GM21619 (cell line): ENCODE results near the gene PTGDS.

Source experiments
- ATAC-seq: cut with Tn5 transposase; IDR thresholded peaks from one replicate; pipeline ENCODE4 v1.9.1; 2021; ENCODE audit not compliant: unreplicated experiment

Gene PTGDS

GRCh38 chr9:137007108-137007815, 30.0 kb downstream of the PTGDS start:
- ATAC-seq = no peak

- ATAC-seq = no peak
Measured at GRCh38 chr9:137007816-137008270, 30.5 kb downstream of the PTGDS start.

- ATAC-seq = no peak
Measured at GRCh38 chr9:137008312-137008711, 31.0 kb downstream of the PTGDS start.

GRCh38 chr9:137009217-137009616, 31.9 kb downstream of the PTGDS start:
- ATAC-seq = no peak

GRCh38 chr9:137009938-137010732, 32.8 kb downstream of the PTGDS start:
- no peak for ATAC-seq

GRCh38 chr9:137011156-137011555, 33.9 kb downstream of the PTGDS start:
- no peak for ATAC-seq

GRCh38 chr9:137011907-137012675, 34.8 kb downstream of the PTGDS start:
- no peak for ATAC-seq

GRCh38 chr9:137012694-137013570, 35.6 kb downstream of the PTGDS start:
- ATAC-seq = no peak

- ATAC-seq = no peak
Measured at GRCh38 chr9:137013571-137013940, 36.3 kb downstream of the PTGDS start.

- no peak for ATAC-seq
Measured at GRCh38 chr9:137014166-137014565, 36.9 kb downstream of the PTGDS start.

GRCh38 chr9:137014776-137015539, 37.7 kb downstream of the PTGDS start:
- no peak for ATAC-seq

- ATAC-seq = no peak
Measured at GRCh38 chr9:137015540-137015930, 38.2 kb downstream of the PTGDS start.

- ATAC-seq = no peak
Measured at GRCh38 chr9:137015976-137016375, 38.7 kb downstream of the PTGDS start.

- no peak for ATAC-seq
Measured at GRCh38 chr9:137016436-137016835, 39.1 kb downstream of the PTGDS start.

- ATAC-seq = no peak
Measured at GRCh38 chr9:137017071-137017470, 39.8 kb downstream of the PTGDS start.

GRCh38 chr9:137017791-137018497, 40.6 kb downstream of the PTGDS start:
- no peak for ATAC-seq

- no peak for ATAC-seq
Measured at GRCh38 chr9:137018761-137019559, 41.7 kb downstream of the PTGDS start.

- no peak for ATAC-seq
Measured at GRCh38 chr9:137019891-137020683, 42.8 kb downstream of the PTGDS start.
